ENCODE measurements around the gene PDE11A. TPM values are rescaled to one million over a fixed set of nuclear protein-coding genes. Genes with fewer than 3 reads are reported as not detected.
"Not testable (repeated sequence)": the region's sequence is repeated elsewhere in the genome, so short reads cannot be mapped to it uniquely, and the experiment has no call there.

The PDE11A gene
- total RNA-seq, 1 experiment from 2014 or later: 0.13 TPM

DNA sequence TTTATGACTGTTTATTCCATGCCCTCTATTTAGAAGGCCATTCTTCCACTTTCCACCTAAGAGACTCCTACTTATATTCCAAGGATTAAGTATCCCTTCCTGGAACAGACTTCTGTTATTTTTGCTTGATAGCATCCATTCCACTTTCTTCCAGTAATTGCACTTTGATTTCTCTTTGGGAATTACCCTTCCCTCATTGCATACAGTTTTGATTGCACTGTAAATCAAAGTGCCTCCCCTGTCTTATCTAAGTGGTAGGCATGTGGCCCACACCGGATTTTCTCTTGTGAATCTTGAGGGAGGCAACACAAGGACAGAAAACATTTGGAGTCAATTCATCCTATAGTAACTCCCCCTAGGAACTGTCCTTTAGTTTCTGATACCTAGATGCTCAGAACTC is 120.4 kb downstream of the PDE11A start:
- Histone ChIP-seq H4K20me1 (ENCODE audit: control insufficient read depth, insufficient read depth, insufficient read length) (no peaks in the 10 kb centered on the region), H3K4me1 (ENCODE audit: insufficient read depth, low read length) (no peaks in the 10 kb centered on the region), H3K9ac (ENCODE audit: extremely low read depth, insufficient read length, low read length) (no peak overlapping the region), H3K27me3 (ENCODE audit: insufficient read depth, low read length) (no peaks in the 10 kb centered on the region), H2BK15ac (ENCODE audit: low read depth, low read length) (no peak overlapping the region), H3K18ac (ENCODE audit: insufficient read length, low read depth, low read length) (no peak overlapping the region), H3K4me2 (ENCODE audit: insufficient read depth, insufficient read length, low read length) (no peak overlapping the region), H3K23me2 (ENCODE audit: insufficient read length, low read depth, low read length, poor library complexity, severe bottlenecking) (no peaks in the 10 kb centered on the region), H3K9me3 (ENCODE audit: control insufficient read depth, low read depth, low read length) (no peaks in the 10 kb centered on the region), H2BK120ac (ENCODE audit: low read depth, low read length, poor library complexity, severe bottlenecking) (no peak overlapping the region), H2BK20ac (ENCODE audit: low read depth, low read length, poor library complexity, severe bottlenecking) (no peak overlapping the region), H3K4ac (ENCODE audit: low read depth, low read length) (no peak overlapping the region), H3K14ac (ENCODE audit: insufficient read depth, low read length) (no peak overlapping the region), H2AK5ac (ENCODE audit: insufficient read length, low read length) (no peak overlapping the region), H4K5ac (ENCODE audit: insufficient read length, low read depth, low read length) (no peak overlapping the region), H2AFZ (ENCODE audit: low read length) (no peak overlapping the region), H4K91ac (ENCODE audit: insufficient read length, low read depth, low read length) (no peak overlapping the region), H3K23ac (ENCODE audit: insufficient read length, low read depth, low read length) (no peak overlapping the region), H3T11ph (ENCODE audit: low read length) (no peak overlapping the region), H3K27ac (ENCODE audit: insufficient read length, low read depth, low read length) (no peak overlapping the region), H4K8ac (replicated peaks; ENCODE audit: insufficient read length, low read depth, low read length) (no peak overlapping the region), H3K56ac (ENCODE audit: insufficient read length, low read depth, low read length) (no peak overlapping the region), H2BK12ac (ENCODE audit: insufficient read length, low read depth, low read length) (no peak overlapping the region), H3K79me2 (ENCODE audit: insufficient read depth, low read length) (no peaks in the 10 kb centered on the region), H2BK5ac (ENCODE audit: insufficient read length, low read length) (no peak overlapping the region), H3K79me1 (ENCODE audit: insufficient read depth, low read depth, low read length, poor library complexity, severe bottlenecking) (no peaks in the 10 kb centered on the region)
- TF ChIP-seq, protein P1, sequence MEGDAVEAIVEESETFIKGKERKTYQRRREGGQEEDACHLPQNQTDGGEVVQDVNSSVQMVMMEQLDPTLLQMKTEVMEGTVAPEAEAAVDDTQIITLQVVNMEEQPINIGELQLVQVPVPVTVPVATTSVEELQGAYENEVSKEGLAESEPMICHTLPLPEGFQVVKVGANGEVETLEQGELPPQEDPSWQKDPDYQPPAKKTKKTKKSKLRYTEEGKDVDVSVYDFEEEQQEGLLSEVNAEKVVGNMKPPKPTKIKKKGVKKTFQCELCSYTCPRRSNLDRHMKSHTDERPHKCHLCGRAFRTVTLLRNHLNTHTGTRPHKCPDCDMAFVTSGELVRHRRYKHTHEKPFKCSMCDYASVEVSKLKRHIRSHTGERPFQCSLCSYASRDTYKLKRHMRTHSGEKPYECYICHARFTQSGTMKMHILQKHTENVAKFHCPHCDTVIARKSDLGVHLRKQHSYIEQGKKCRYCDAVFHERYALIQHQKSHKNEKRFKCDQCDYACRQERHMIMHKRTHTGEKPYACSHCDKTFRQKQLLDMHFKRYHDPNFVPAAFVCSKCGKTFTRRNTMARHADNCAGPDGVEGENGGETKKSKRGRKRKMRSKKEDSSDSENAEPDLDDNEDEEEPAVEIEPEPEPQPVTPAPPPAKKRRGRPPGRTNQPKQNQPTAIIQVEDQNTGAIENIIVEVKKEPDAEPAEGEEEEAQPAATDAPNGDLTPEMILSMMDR (conservative IDR thresholded peaks at IDR 0.05): no peak
- no peak for DNase-seq
- WGBS (ENCODE audit: extremely low coverage, insufficient read length, low lambda C conversion rate): no CpG with 5 or more reads among the region's 1 CpG
- Mint-ChIP-seq H3K9me3 (peaks cover 5 to 8% of the 10 kb centered on the region in 2 experiments; a peak in 4 of 5 replicates), H3K27me3 (ENCODE audit: low read depth) (no peaks in the 10 kb centered on the region; the same call in 1 of the 2 replicates), H3K27ac (no peak overlapping the region), H3K4me3 (no peak overlapping the region), H3K36me3 (ENCODE audit: insufficient read depth in 1 of 3, low read depth in 3 of 3) (peaks cover 0 to 2% (median 2%) of the 10 kb centered on the region in 3 experiments; a peak in 3 of 7 replicates), H3K4me1 (no peaks in the 10 kb centered on the region)

DNA sequence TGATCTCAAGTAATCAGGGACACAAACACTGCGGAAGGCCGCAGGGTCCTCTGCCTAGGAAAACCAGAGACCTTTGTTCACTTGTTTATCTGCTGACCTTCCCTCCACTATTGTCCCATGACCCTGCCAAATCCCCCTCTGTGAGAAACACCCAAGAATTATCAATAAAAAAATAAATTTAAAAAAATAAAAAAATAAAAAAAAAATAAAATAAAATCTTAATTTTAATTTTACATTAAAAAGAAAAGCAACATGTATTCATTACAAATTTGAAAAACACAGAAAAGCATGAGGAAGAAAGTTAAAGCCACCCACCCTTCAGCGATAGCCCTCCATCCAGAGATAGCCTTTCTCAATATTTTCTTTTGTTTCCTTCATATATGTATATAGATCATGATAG is 125.0 kb downstream of the PDE11A start:
- not testable (repeated sequence) for H3K23ac ChIP-seq (ENCODE audit: insufficient read length, low read depth, low read length); H4K20me1 ChIP-seq (ENCODE audit: control insufficient read depth, insufficient read depth, insufficient read length); H3K79me2 ChIP-seq (ENCODE audit: insufficient read depth, low read length); H3K79me1 ChIP-seq (ENCODE audit: insufficient read depth, low read depth, low read length, poor library complexity, severe bottlenecking); H3K4ac ChIP-seq (ENCODE audit: low read depth, low read length); H3K27me3 Mint-ChIP-seq (ENCODE audit: low read depth); H3K36me3 Mint-ChIP-seq (ENCODE audit: insufficient read depth in 1 of 3, low read depth in 3 of 3); H2AFZ ChIP-seq (ENCODE audit: low read length); H3K14ac ChIP-seq (ENCODE audit: insufficient read depth, low read length); H3K9me3 ChIP-seq (ENCODE audit: control insufficient read depth, low read depth, low read length); DNase-seq; H3K4me2 ChIP-seq (ENCODE audit: insufficient read depth, insufficient read length, low read length); H3T11ph ChIP-seq (ENCODE audit: low read length); H3K4me1 ChIP-seq (ENCODE audit: insufficient read depth, low read length); H3K27me3 ChIP-seq (ENCODE audit: insufficient read depth, low read length); H4K5ac ChIP-seq (ENCODE audit: insufficient read length, low read depth, low read length); H2BK12ac ChIP-seq (ENCODE audit: insufficient read length, low read depth, low read length); H4K8ac ChIP-seq (replicated peaks; ENCODE audit: insufficient read length, low read depth, low read length); H2BK20ac ChIP-seq (ENCODE audit: low read depth, low read length, poor library complexity, severe bottlenecking); H2AK5ac ChIP-seq (ENCODE audit: insufficient read length, low read length); H4K91ac ChIP-seq (ENCODE audit: insufficient read length, low read depth, low read length); H3K56ac ChIP-seq (ENCODE audit: insufficient read length, low read depth, low read length); H3K4me1 Mint-ChIP-seq; H3K27ac Mint-ChIP-seq; H3K27ac ChIP-seq (ENCODE audit: insufficient read length, low read depth, low read length); H3K23me2 ChIP-seq (ENCODE audit: insufficient read length, low read depth, low read length, poor library complexity, severe bottlenecking); H3K18ac ChIP-seq (ENCODE audit: insufficient read length, low read depth, low read length); H2BK120ac ChIP-seq (ENCODE audit: low read depth, low read length, poor library complexity, severe bottlenecking); H3K4me3 Mint-ChIP-seq; H2BK5ac ChIP-seq (ENCODE audit: insufficient read length, low read length); H3K9ac ChIP-seq (ENCODE audit: extremely low read depth, insufficient read length, low read length); H2BK15ac ChIP-seq (ENCODE audit: low read depth, low read length)
- no CpG with 5 or more reads among the region's 3 CpGs for WGBS (ENCODE audit: extremely low coverage, insufficient read length, low lambda C conversion rate)
- H3K9me3 Mint-ChIP-seq: peaks cover 9 to 15% of the 10 kb centered on the region in 2 experiments; a peak in 3 of 5 replicates
